GM23338 (cell line): ENCODE measurements around the gene IL20RB.

Experiments used
- CTCF ChIP-seq, 2 experiments: fragments of 200-600 bp in 1 of 2; sonication (generic) in 1 of 2; conservative IDR thresholded peaks; 2 replicates each; pipeline versions ENCODE4 v1.5.1 to v1.6.1; 2016 to 2017; ENCODE audit warnings: antibody characterized with exemption in 2 of 2, low read depth in 2 of 2, mild to moderate bottlenecking in 2 of 2, moderate library complexity in 1 of 2
- EZH2phosphoT487 ChIP-seq: fragments of 200-600 bp; sonication (generic); IDR thresholded peaks from one replicate; pipeline ENCODE4 v1.8.1; 2018; ENCODE audit warnings: antibody characterized with exemption; ENCODE audit not compliant: unreplicated experiment

GRCh38 chr3:136938334-136938733 lies 19.4 kb upstream of the IL20RB start:
- TF ChIP-seq EZH2phosphoT487 (no peak), CTCF (conservative IDR thresholded peaks at IDR 0.05; ENCODE audit: low read depth in 2 of 2) (no peak)
